RWPE2 (cell line): Measurements from ENCODE around the gene OSBPL3.
"Not testable (repeated sequence)": the region's sequence is repeated elsewhere in the genome, so short reads cannot be mapped to it uniquely, and the experiment has no call there.

ENCODE experiments used
- ATAC-seq: fragments of 200-7000 bp; cut with Tn5 transposase; 3 replicates; pipeline ENCODE4 v1.9.1; 2021; ENCODE audit warnings: low read depth
- DNase-seq: peaks from one replicate; pipeline ENCODE4 v3.0.0-alpha.2; 2020; ENCODE audit warnings: low spot score
- H3K27ac ChIP-seq: fragments of 450-650 bp; 2 replicates; pipeline ENCODE4 v1.5.1; 2017; ENCODE audit warnings: mild to moderate bottlenecking; ENCODE audit not compliant: poor library complexity, severe bottlenecking
- H3K27me3 ChIP-seq: fragments of 250-450 bp; sonication (Bioruptor Pico); 2 replicates; pipeline ENCODE4 v1.5.1; 2021; ENCODE audit warnings: mild to moderate bottlenecking, moderate library complexity; ENCODE audit not compliant: insufficient read depth, poor library complexity, severe bottlenecking
- H3K36me3 ChIP-seq: fragments of 250-450 bp; sonication (Bioruptor Pico); 2 replicates; pipeline ENCODE4 v1.5.1; 2020; ENCODE audit warnings: low read depth, mild to moderate bottlenecking, moderate library complexity
- H3K4me1 ChIP-seq: fragments of 250-450 bp; sonication (Bioruptor Pico); 2 replicates; pipeline ENCODE4 v1.5.1; 2021; ENCODE audit warnings: mild to moderate bottlenecking, moderate library complexity; ENCODE audit not compliant: insufficient read depth, poor library complexity, severe bottlenecking
- H3K4me3 ChIP-seq: fragments of 250-450 bp; sonication (Bioruptor Pico); 2 replicates; pipeline ENCODE4 v1.5.1; 2021; ENCODE audit warnings: mild to moderate bottlenecking, moderate library complexity; ENCODE audit not compliant: severe bottlenecking
- H3K9me3 ChIP-seq: fragments of 250-450 bp; sonication (Bioruptor Pico); 2 replicates; pipeline ENCODE4 v1.5.1; 2021; ENCODE audit warnings: mild to moderate bottlenecking, moderate library complexity; ENCODE audit not compliant: severe bottlenecking
- TF ChIP-seq, protein P1 (sequence below): fragments of 450-650 bp; IDR thresholded peaks from one replicate; pipeline ENCODE4 v1.5.1; 2017; ENCODE audit warnings: mild to moderate bottlenecking, moderate library complexity; ENCODE audit not compliant: poor library complexity, severe bottlenecking

The OSBPL3 gene

DNA sequence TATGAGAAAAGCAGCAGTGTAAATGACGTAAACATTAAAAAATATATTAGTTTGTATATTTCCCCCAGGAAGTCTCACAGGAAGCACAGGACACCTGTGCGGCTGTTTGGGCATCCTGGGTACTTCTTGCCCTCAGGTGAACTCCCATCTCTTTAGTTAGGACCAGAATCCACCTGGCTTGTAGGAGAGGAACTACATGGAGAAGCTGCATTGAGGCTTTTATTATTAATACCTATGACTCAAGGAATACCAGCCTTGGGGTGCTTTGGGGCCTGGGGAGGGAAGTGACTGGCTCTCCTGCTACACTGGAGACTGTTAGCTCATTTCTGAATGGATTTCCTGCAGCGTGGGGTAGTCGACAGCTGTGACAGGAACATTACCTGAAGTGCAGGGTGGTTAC is 182.7 kb downstream of the OSBPL3 start:
- no peak for DNase-seq
- TF ChIP-seq, protein P1, sequence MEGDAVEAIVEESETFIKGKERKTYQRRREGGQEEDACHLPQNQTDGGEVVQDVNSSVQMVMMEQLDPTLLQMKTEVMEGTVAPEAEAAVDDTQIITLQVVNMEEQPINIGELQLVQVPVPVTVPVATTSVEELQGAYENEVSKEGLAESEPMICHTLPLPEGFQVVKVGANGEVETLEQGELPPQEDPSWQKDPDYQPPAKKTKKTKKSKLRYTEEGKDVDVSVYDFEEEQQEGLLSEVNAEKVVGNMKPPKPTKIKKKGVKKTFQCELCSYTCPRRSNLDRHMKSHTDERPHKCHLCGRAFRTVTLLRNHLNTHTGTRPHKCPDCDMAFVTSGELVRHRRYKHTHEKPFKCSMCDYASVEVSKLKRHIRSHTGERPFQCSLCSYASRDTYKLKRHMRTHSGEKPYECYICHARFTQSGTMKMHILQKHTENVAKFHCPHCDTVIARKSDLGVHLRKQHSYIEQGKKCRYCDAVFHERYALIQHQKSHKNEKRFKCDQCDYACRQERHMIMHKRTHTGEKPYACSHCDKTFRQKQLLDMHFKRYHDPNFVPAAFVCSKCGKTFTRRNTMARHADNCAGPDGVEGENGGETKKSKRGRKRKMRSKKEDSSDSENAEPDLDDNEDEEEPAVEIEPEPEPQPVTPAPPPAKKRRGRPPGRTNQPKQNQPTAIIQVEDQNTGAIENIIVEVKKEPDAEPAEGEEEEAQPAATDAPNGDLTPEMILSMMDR, result no peak
- peaks cover 19% of the 10 kb centered on the region for H3K36me3 ChIP-seq

DNA sequence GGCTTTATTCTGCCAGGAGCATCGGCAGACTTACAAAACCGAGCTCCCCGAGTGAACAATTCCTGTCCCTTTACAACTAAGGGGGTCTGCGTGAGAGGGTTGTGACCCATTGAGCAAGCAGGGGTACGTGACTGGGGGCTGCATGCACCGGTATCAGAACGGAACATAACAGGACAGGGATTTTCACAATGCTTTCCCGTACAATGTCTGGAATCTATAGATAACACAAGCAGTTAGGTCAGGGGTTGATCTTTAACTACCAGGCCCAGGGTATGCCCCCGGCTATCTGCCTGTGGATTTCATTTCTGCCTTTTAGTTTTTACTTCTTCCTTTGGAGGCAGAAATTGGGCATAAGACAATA is 184.6 kb downstream of the OSBPL3 start:
- Histone ChIP-seq H3K36me3 (0 out of 2 replicates have a peak, but pooled peaks cover 8% of the 10 kb centered on the region), H3K4me3 (no peak overlapping the region), H3K27ac (no peak overlapping the region), H3K27me3 (no peaks in the 10 kb centered on the region), H3K9me3 (no peaks in the 10 kb centered on the region), H3K4me1 (no peaks in the 10 kb centered on the region)
- TF ChIP-seq, protein P1, result no peak
- DNase-seq (no peak), ATAC-seq (no peak)

More for the DNA sequence above, 182.7 kb downstream of the OSBPL3 start:
- Histone ChIP-seq H3K27ac (no peak overlapping the region), H3K4me1 (no peaks in the 10 kb centered on the region), H3K9me3 (no peaks in the 10 kb centered on the region), H3K27me3 (no peaks in the 10 kb centered on the region), H3K4me3 (no peak overlapping the region)
- peak; percentile 35; the same call in 1 of the 3 replicates for ATAC-seq

DNA sequence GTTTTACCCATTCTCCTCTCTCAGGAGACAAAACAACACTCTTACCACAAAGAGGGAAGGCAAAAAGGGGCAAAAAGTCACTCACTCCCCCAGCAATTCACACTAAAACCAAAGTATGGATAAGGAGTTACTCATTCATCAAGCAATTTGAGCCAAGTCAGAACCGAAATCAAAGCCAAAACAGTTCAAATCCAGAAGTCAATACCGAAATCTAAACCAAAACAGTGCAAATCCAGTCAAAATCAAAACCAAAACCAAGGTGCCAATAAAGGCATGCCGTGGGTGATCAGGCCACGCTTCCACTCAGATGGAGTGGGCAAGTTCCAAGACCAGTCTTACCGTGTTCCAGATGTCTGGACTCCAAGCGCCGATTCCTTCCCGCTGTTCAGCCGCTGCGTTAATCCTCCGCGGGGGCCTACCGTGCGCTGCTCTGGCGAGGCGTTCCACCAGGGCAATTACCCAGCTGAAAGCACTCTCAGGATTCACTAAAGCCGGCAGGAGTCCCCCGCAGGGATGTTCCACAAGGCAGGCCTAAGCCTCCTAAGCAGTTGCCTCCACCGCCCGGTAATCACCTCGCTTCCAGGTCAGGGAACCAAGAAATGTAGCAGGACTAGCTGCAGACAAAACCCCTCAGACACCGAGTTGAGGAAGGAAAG is 185.1 kb downstream of the OSBPL3 start:
- H3K4me3 ChIP-seq, DNase-seq, H3K27me3 ChIP-seq, H3K4me1 ChIP-seq, H3K27ac ChIP-seq, H3K36me3 ChIP-seq, H3K9me3 ChIP-seq, ATAC-seq: not testable (repeated sequence)

DNA sequence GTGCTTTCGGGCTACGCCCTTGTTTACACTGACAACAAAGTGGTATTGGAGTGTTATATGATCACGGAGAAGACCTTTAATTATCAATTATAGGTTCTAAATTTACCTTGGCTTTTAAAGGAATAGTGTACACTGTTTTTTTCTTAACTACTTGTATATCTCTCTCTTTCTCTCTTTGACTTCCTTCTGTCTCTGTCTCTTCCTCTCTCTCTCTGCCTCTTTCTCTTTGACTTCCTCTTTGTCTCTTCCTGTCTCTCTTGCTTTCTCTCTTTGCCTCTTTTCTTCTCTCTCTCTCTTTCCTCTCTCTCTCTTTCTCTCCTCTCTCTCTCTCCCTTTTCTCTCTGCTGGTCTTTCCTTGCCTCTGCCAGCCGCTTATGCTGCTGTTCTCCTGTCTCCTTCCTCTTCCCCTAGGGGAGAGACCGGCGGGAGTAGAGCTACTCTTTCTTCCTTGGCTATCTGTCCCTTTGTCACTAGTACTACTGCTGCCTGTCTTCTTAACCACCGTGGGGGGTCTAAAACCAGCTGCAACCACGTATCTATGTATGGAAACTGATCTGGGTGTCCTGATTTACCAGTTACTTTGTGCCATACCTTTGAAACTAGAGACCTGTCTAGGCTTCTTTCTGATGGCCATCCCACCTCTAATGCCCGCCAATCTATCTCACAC is 185.9 kb downstream of the OSBPL3 start:
- Histone ChIP-seq H3K27me3 (no peaks in the 10 kb centered on the region), H3K9me3 (no peaks in the 10 kb centered on the region), H3K4me3 (no peak overlapping the region), H3K36me3 (no peaks in the 10 kb centered on the region), H3K27ac (no peak overlapping the region), H3K4me1 (no peaks in the 10 kb centered on the region)
- TF ChIP-seq, protein P1, result no peak
- DNase-seq (no peak), ATAC-seq (no peak)

DNA sequence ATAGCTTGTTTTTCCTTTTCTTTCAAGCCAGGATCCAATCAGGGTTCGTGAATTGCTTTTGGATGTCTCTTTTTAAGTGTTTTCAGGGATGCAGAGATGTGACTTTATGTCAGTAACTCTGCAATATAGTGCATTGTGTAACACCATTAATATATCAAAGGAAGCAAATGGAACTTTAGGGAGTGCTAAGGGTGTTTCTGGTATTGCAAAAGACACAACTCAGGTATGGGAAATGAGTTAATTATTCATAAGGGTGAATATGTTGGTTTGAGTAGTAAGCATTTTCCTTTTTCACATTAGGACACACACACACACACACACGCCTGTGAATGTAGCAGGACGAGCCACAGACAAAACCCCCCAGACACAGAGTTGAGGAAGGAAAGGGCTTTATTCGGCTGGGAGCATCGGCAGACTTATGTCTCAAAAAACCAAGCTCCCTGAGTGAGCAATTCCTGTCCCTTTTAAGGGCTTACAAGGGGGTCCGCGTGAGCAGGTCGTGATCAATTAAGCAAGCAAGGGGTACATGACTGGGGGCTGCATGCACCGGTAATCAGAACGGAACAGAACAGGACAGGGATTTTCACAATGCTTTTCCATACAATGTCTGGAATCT is 190.9 kb downstream of the OSBPL3 start:
- TF ChIP-seq, protein P1, result no peak
- H3K4me3 ChIP-seq, result no peak overlapping the region
- no peak for ATAC-seq

More for the DNA sequence above, 190.9 kb downstream of the OSBPL3 start:
- no peak for DNase-seq
- Histone ChIP-seq H3K9me3 (no peaks in the 10 kb centered on the region), H3K4me1 (peaks cover 10% of the 10 kb centered on the region), H3K36me3 (no peaks in the 10 kb centered on the region), H3K27ac (no peak overlapping the region), H3K27me3 (no peaks in the 10 kb centered on the region)
